ENCODE measurements around the gene CHST8.

CHST8 gene

GRCh38 chr19:33713194-33713593 lies 91.4 kb downstream of the CHST8 start:
- DNase-seq (ENCODE audit: low read depth, low spot score): no peak

- no peak for DNase-seq (ENCODE audit: low read depth, low spot score)
Measured at GRCh38 chr19:33714149-33714548, 92.4 kb downstream of the CHST8 start.

- no peak for DNase-seq (ENCODE audit: low read depth, low spot score)
Measured at GRCh38 chr19:33715462-33715861, 93.7 kb downstream of the CHST8 start.

- DNase-seq (ENCODE audit: low read depth, low spot score): no peak
Measured at GRCh38 chr19:33717878-33718277, 96.1 kb downstream of the CHST8 start.

- DNase-seq (ENCODE audit: low read depth, low spot score): no peak
Measured at GRCh38 chr19:33718651-33719254, 97.0 kb downstream of the CHST8 start.

GRCh38 chr19:33719366-33720154 lies 97.8 kb downstream of the CHST8 start:
- no peak for DNase-seq (ENCODE audit: low read depth, low spot score)

- DNase-seq (ENCODE audit: low read depth, low spot score): no peak
Measured at GRCh38 chr19:33720155-33720493, 98.4 kb downstream of the CHST8 start.

GRCh38 chr19:33720691-33721682 lies 99.2 kb downstream of the CHST8 start:
- DNase-seq (ENCODE audit: low read depth, low spot score): no peak

- no peak for DNase-seq (ENCODE audit: low read depth, low spot score)
Measured at GRCh38 chr19:33721735-33722297, 100.1 kb downstream of the CHST8 start.

- no peak for DNase-seq (ENCODE audit: low read depth, low spot score)
Measured at GRCh38 chr19:33722456-33723239, 100.9 kb downstream of the CHST8 start.

GRCh38 chr19:33723512-33723911 lies 101.8 kb downstream of the CHST8 start:
- no peak for DNase-seq (ENCODE audit: low read depth, low spot score)

- no peak for DNase-seq (ENCODE audit: low read depth, low spot score)
Measured at GRCh38 chr19:33724021-33724720, 102.4 kb downstream of the CHST8 start.

- DNase-seq (ENCODE audit: low read depth, low spot score): no peak
Measured at GRCh38 chr19:33724721-33725060, 102.9 kb downstream of the CHST8 start.

- DNase-seq (ENCODE audit: low read depth, low spot score): no peak
Measured at GRCh38 chr19:33725567-33725966, 103.8 kb downstream of the CHST8 start.

- no peak for DNase-seq (ENCODE audit: low read depth, low spot score)
Measured at GRCh38 chr19:33726756-33727155, 105.0 kb downstream of the CHST8 start.

GRCh38 chr19:33727331-33727998 lies 105.7 kb downstream of the CHST8 start:
- no peak for DNase-seq (ENCODE audit: low read depth, low spot score)

- DNase-seq (ENCODE audit: low read depth, low spot score): no peak
Measured at GRCh38 chr19:33728141-33728540, 106.4 kb downstream of the CHST8 start.

GRCh38 chr19:33730858-33731607 lies 109.3 kb downstream of the CHST8 start:
- DNase-seq (ENCODE audit: low read depth, low spot score): no peak

GRCh38 chr19:33731881-33732280 lies 110.1 kb downstream of the CHST8 start:
- no peak for DNase-seq (ENCODE audit: low read depth, low spot score)

Data from activated naive CD8-positive, alpha-beta T cell treated with anti-CD3 and anti-CD28 coated beads, Interleukin-2, amount 50 U/mL, for 16 hours (primary cell).